Left cardiac atrium (tissue), 4 donors: ENCODE results near the gene ANO9. TPM values are rescaled to one million over a fixed set of nuclear protein-coding genes. Genes with fewer than 3 reads are reported as not detected.

Source experiments
- ATAC-seq, 2 donors: fragments of 200-7000 bp; cut with Tn5 transposase; one replicate each; pipeline ENCODE4 v1.9.1; 2020; ENCODE audit warnings: mild to moderate bottlenecking in 2 of 2, moderate library complexity in 2 of 2
- DNase-seq: peaks from one replicate; pipeline ENCODE4 v3.0.0-alpha.2; 2020
- intact Hi-C, 2 donors: fragments of 100-400 bp; cut with DNase I; formaldehyde crosslinking; loops; one replicate each; pipeline versions ENCODE4 v1.14.1 to v1.15.1; 2022 to 2023
- total RNA-seq, 2 donors: library from RNA; stranded (reverse); fragmentation: NEBNext Ultra II Directional; extraction: Animal tissue kit (Norgen Biotek cat#: 25700); gene quantifications; one replicate each; pipeline ENCODE4 v1.2.1, GENCODE V29; 2021
- donor health status: DM: no; HTN: yes; CAD: no.
- donor health status: DM: no; HTN: yes; CAD: no; lungs with severe emphysema.
- donor health status: DM: yes; HTN: yes; CAD: no.
- donor health status: Dilated cardiomyopathy.

The ANO9 gene
- total RNA-seq, 2 donors from 2014 or later: 0.55 to 1.6 TPM

GRCh38 chr11:370070-370941 lies 71.5 kb downstream of the ANO9 start:
- ATAC-seq: no peak
- intact Hi-C loops: no loop called here
- peak; percentile 10 for DNase-seq

GRCh38 chr11:369336-370018 lies 72.3 kb downstream of the ANO9 start, which contains the start of gene B4GALNT4:
TSS of gene B4GALNT4 (plus strand) at chr11:369499. CDS start at chr11:369804, 305 bp downstream.
- intact Hi-C loops: no loop called here
- DNase-seq: peak; percentile 33
- peak; percentile 47 to 51 for ATAC-seq

DNA sequence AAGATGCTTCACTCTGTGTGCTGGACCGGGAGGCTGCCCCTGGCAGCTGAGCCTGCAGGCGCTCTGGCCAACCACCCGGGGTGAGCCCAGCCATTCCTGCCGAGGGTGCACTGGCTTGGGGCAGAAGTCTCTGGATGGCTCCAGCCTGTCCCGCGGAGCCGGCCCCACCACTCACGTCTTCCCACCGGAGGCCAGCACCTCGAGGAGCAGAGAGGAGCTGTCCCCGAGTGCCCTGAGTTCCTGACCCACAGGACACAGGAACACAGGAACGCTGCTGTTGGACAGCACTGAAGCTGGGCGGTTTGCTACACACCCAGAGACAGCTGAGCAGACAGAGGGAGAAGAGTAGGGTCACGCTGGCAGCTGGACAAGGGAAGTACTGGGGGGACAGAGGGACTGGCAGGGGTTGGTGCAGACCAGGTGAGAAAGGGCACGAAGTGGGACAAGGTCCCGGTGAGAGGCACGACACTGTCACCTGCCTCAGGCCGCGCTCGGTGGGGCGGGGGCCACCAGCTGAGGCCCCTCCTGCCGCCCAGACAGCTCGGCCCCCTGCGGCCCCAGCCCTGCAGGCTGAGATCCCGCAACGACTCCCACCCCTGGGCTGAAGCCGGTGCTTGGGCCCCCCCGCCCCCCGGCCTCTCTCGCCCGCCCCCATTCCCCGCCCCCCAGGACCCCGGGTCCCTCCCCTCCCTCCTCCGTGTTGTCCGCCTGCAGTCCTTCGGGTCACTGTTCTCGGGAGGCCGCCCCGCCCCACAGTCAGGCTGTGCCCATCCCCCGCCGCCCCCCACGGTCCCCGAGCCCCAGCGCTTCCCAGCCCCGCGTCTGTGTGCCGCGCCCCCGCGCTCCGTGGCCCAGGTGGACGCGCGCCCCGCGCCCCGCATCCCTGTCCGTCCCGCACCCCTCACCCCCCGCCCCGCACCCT lies 73.1 kb downstream of the ANO9 start:
- intact Hi-C loops: no loop called here
- DNase-seq: peak; percentile 26
- ATAC-seq: peak in 1 of 2 donors; percentile 23

GRCh38 chr11:367956-368413 lies 73.8 kb downstream of the ANO9 start:
- ATAC-seq (no peak), DNase-seq (no peak)
- intact Hi-C loops: no loop called here

Other genes starting within 250 kb of the ANO9 start
- not detected for gene SCGB1C1, start 248.9 kb downstream of the ANO9 start, total RNA-seq
- gene BET1L, start 234.6 kb downstream of the ANO9 start, total RNA-seq: 10 to 100 TPM; 27.6 to 44.5 TPM
- 10 to 100 TPM; 54.1 to 67.4 TPM for gene RIC8A, start 234.3 kb downstream of the ANO9 start, total RNA-seq
- 10 to 100 TPM; 21.1 to 21.6 TPM for gene SIRT3, start 205.7 kb downstream of the ANO9 start, total RNA-seq
- gene PSMD13, start 205.0 kb downstream of the ANO9 start, total RNA-seq: 10 to 100 TPM; 75.5 to 87.3 TPM
- under 1 TPM; 0.16 to 0.62 TPM for gene NLRP6, start 163.6 kb downstream of the ANO9 start, total RNA-seq
- gene PGGHG, start 152.9 kb downstream of the ANO9 start, total RNA-seq: 10 to 100 TPM; 10.8 to 15.8 TPM
- not detected for gene IFITM5, start 142.5 kb downstream of the ANO9 start, total RNA-seq
- gene IFITM2, start 134.2 kb downstream of the ANO9 start, total RNA-seq: 100 to 1,000 TPM; 420 to 494 TPM
- 100 to 1,000 TPM; 151 to 215 TPM for gene IFITM1, start 128.0 kb downstream of the ANO9 start, total RNA-seq
- 100 to 1,000 TPM; 669 to 779 TPM for gene IFITM3, start 121.2 kb downstream of the ANO9 start, total RNA-seq
- gene B4GALNT4, start 72.5 kb downstream of the ANO9 start, total RNA-seq: 1 to 10 TPM; 2.1 to 2.4 TPM
- gene PKP3, start 47.8 kb downstream of the ANO9 start, total RNA-seq: under 1 TPM; 0.52 to 0.68 TPM
- 10 to 100 TPM; 35.4 to 36.7 TPM for gene SIGIRR, start 27.0 kb downstream of the ANO9 start, total RNA-seq
- 10 to 100 TPM; 21.5 to 26.5 TPM for gene PTDSS2, start 8.3 kb upstream of the ANO9 start, total RNA-seq
- gene RNH1, start 65.2 kb upstream of the ANO9 start, total RNA-seq: 100 to 1,000 TPM; 153 to 159 TPM
- gene HRAS, start 93.6 kb upstream of the ANO9 start, total RNA-seq: 10 to 100 TPM; 47.9 to 56.5 TPM
- gene LRRC56, start 95.5 kb upstream of the ANO9 start, total RNA-seq: under 1 TPM; 0.47 to 0.68 TPM
- 1 to 10 TPM in 1 of 2 donors, under 1 TPM in 1; 0.58 to 1.1 TPM for gene LMNTD2, start 118.7 kb upstream of the ANO9 start, total RNA-seq
- 1 to 10 TPM; 3.2 to 4.4 TPM for gene RASSF7, start 119.0 kb upstream of the ANO9 start, total RNA-seq
- 10 to 100 TPM; 17.3 to 21.5 TPM for gene PHRF1, start 134.5 kb upstream of the ANO9 start, total RNA-seq
- gene IRF7, start 173.9 kb upstream of the ANO9 start, total RNA-seq: 10 to 100 TPM; 12.1 to 24.3 TPM
- gene CDHR5, start 182.9 kb upstream of the ANO9 start, total RNA-seq: not detected
- not detected for gene SCT, start 185.2 kb upstream of the ANO9 start, total RNA-seq
- gene DRD4, start 195.3 kb upstream of the ANO9 start, total RNA-seq: under 1 TPM; 0.15 to 0.29 TPM